ENCODE data around the gene KCNMB3. TPM values are rescaled to one million over a fixed set of nuclear protein-coding genes. Genes with fewer than 3 reads are reported as not detected.

Gene KCNMB3
- total RNA-seq, 2 experiments from 2014 or later, result 0.58 to 0.70 TPM

DNA sequence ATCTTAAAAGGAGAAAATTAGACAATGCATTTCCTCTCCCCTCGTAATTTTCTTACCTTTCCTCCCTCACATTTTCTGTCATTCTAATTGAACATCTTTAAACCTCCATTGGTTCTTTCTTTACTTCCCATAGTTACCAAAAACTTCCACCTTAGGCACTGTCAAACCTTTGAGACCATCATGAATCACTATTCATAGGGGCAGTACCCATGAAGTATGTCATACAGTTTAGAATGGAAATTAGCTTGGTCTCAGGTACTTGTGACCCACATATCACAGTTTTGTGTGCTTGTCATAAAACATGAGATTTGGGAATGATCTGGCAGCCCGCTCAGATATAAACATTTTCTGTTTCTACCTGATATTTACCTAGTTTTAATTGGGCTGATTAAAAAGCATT, 50.1 kb downstream of the KCNMB3 start:
- no peaks in the 10 kb centered on the region for H3K9me3 Mint-ChIP-seq
- no peak overlapping the region for H3K4me3 Mint-ChIP-seq
- DNase-seq (no peak), ATAC-seq (ENCODE audit: poor library complexity) (no peak)
- Histone ChIP-seq H3K27ac (ENCODE audit: low read depth in 1 of 2, low read length in 2 of 2) (no peak overlapping the region), H3K9me3 (ENCODE audit: control insufficient read depth in 1 of 2, insufficient read depth in 1 of 2, low read length in 2 of 2) (no peaks in the 10 kb centered on the region), H3K36me3 (ENCODE audit: insufficient read depth, low read length) (peaks cover 33% of the 10 kb centered on the region), H3K4me1 (ENCODE audit: insufficient read depth, low read length) (peaks cover 4% of the 10 kb centered on the region), H3K27me3 (ENCODE audit: control insufficient read depth in 1 of 2, insufficient read depth in 2 of 2, low read length in 2 of 2) (no peaks in the 10 kb centered on the region), H3K4me3 (ENCODE audit: low read length) (no peak overlapping the region)
- POLR2A ChIA-PET, result no interaction called here
- TF ChIP-seq, protein P1, sequence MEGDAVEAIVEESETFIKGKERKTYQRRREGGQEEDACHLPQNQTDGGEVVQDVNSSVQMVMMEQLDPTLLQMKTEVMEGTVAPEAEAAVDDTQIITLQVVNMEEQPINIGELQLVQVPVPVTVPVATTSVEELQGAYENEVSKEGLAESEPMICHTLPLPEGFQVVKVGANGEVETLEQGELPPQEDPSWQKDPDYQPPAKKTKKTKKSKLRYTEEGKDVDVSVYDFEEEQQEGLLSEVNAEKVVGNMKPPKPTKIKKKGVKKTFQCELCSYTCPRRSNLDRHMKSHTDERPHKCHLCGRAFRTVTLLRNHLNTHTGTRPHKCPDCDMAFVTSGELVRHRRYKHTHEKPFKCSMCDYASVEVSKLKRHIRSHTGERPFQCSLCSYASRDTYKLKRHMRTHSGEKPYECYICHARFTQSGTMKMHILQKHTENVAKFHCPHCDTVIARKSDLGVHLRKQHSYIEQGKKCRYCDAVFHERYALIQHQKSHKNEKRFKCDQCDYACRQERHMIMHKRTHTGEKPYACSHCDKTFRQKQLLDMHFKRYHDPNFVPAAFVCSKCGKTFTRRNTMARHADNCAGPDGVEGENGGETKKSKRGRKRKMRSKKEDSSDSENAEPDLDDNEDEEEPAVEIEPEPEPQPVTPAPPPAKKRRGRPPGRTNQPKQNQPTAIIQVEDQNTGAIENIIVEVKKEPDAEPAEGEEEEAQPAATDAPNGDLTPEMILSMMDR (IDR thresholded peaks at IDR 0.05), result no peak
- H3K36me3 Mint-ChIP-seq (ENCODE audit: low read depth), result peaks cover 54% of the 10 kb centered on the region
- CTCF ChIA-PET, result no interaction called here
- H3K27me3 Mint-ChIP-seq, result no peaks in the 10 kb centered on the region
- intact Hi-C loops (cut with DNase I, micrococcal nuclease), result loop anchor here in 1 of 2 experiments (10.0 kb wide), 1 partner anchor 186 kb away; no protein-coding TSS in a partner anchor
- H3K4me1 Mint-ChIP-seq (ENCODE audit: low read depth), result peaks cover 31% of the 10 kb centered on the region
- H3K27ac Mint-ChIP-seq, result no peak overlapping the region

DNA sequence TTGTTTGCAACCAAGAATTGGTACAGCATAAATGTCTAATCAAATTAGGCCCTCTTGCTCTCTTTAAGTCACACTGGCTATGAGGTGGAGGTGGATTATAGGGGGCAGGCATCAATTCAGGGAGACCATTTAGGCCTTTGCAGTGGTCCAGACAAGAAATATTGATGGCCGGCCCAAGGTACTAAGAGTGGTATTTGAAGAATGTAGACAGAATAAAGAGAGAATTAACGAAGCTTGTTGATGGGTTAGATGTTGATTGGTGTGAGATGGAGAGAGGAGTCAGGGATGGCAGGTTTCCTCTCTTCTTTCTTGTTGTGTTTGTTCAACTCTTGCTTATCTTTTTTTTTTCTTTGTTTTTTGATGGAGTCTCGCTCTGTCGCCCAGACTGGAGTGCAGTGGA, 54.2 kb downstream of the KCNMB3 start:
- Mint-ChIP-seq H3K9me3 (no peaks in the 10 kb centered on the region), H3K36me3 (ENCODE audit: low read depth) (peaks cover 24% of the 10 kb centered on the region), H3K4me3 (no peak overlapping the region), H3K27ac (peak overlapping the region; percentile 81), H3K4me1 (ENCODE audit: low read depth) (peaks cover 63% of the 10 kb centered on the region), H3K27me3 (no peaks in the 10 kb centered on the region)
- H3K4me3 ChIP-seq (ENCODE audit: low read length), result no peak overlapping the region
- CTCF ChIA-PET, result no interaction called here
- POLR2A ChIA-PET, result interaction anchor here (1.2 to 3.4 kb wide), 3 partner anchors 12 to 48 kb away, joined by 5 to 28 read pairs (median 11); partner anchors contain the start of gene PIK3CA
- ATAC-seq (ENCODE audit: poor library complexity), result no peak
- H3K4me1 ChIP-seq (ENCODE audit: insufficient read depth, low read length), result peaks cover 13% of the 10 kb centered on the region
- H3K9me3 ChIP-seq (ENCODE audit: control insufficient read depth in 1 of 2, insufficient read depth in 1 of 2, low read length in 2 of 2), result no peaks in the 10 kb centered on the region
- intact Hi-C loops (cut with DNase I, micrococcal nuclease), result loop anchor here (1.0 to 10.0 kb wide), 4 partner anchors 44 to 182 kb away; no protein-coding TSS in a partner anchor
- peaks cover 16% of the 10 kb centered on the region for H3K36me3 ChIP-seq (ENCODE audit: insufficient read depth, low read length)
- H3K27ac ChIP-seq (ENCODE audit: low read depth in 1 of 2, low read length in 2 of 2), result no peak overlapping the region
- TF ChIP-seq, protein P1 (IDR thresholded peaks at IDR 0.05), result no peak
- H3K27me3 ChIP-seq (ENCODE audit: control insufficient read depth in 1 of 2, insufficient read depth in 2 of 2, low read length in 2 of 2), result no peaks in the 10 kb centered on the region
- DNase-seq, result no peak

DNA sequence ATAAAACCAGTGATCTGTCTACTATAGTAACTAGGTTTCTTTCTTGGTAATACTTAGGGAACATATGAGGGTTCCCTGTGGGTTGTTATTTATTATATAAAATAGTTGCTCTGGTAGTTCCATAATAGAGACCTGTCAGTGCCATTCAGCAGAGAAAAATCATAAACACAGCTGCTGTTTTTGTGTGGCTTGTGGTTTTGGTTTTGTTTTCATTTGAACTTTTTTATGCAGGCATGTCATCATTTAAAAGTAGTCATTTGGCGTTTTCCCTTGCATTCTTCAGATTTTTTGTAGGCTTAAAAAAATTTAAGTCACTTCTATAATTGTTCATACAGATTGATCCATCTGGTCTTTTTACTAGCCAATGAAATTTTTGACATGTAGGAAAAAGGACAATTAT, 54.8 kb downstream of the KCNMB3 start:
- ChIA-PET CTCF (interaction anchor here (1.1 to 1.7 kb wide), 2 partner anchors 47 to 49 kb away, joined by 3 read pairs; no protein-coding TSS in a partner anchor), POLR2A (interaction anchor here (0.6 to 3.4 kb wide), 5 partner anchors 11 to 48 kb away, joined by 3 to 28 read pairs (median 5); partner anchors contain the start of gene PIK3CA)
- Mint-ChIP-seq H3K4me3 (peak overlapping the region; percentile 54), H3K27me3 (no peaks in the 10 kb centered on the region), H3K36me3 (ENCODE audit: low read depth) (peaks cover 18% of the 10 kb centered on the region), H3K4me1 (ENCODE audit: low read depth) (peaks cover 65% of the 10 kb centered on the region), H3K9me3 (no peaks in the 10 kb centered on the region), H3K27ac (peak overlapping the region; percentile 81)
- intact Hi-C loops (cut with DNase I, micrococcal nuclease), result loop anchor here (1.0 to 10.0 kb wide), 4 partner anchors 44 to 181 kb away; no protein-coding TSS in a partner anchor
- DNase-seq (peak in 4 of 14 experiments; percentile 9 to 72 (median 66)), ATAC-seq (ENCODE audit: poor library complexity) (peak; percentile 85)
- Histone ChIP-seq H3K9me3 (ENCODE audit: control insufficient read depth in 1 of 2, insufficient read depth in 1 of 2, low read length in 2 of 2) (no peaks in the 10 kb centered on the region), H3K27ac (ENCODE audit: low read depth in 1 of 2, low read length in 2 of 2) (no peak overlapping the region), H3K27me3 (ENCODE audit: control insufficient read depth in 1 of 2, insufficient read depth in 2 of 2, low read length in 2 of 2) (no peaks in the 10 kb centered on the region), H3K4me3 (ENCODE audit: low read length) (no peak overlapping the region), H3K4me1 (ENCODE audit: insufficient read depth, low read length) (peaks cover 13% of the 10 kb centered on the region), H3K36me3 (ENCODE audit: insufficient read depth, low read length) (peaks cover 12% of the 10 kb centered on the region)
- TF ChIP-seq, protein P1 (IDR thresholded peaks at IDR 0.05), result no peak
